ENCODE results near the gene TBC1D32.
A peak's percentile ranks its signal among the peaks of the same experiment; 100 is the strongest.
"Not testable (repeated sequence)": the region's sequence is repeated elsewhere in the genome, so short reads cannot be mapped to it uniquely, and the experiment has no call there.

Gene TBC1D32

GRCh38 chr6:121339639-121340226 lies 5.5 kb upstream of the TBC1D32 start:
- no peak overlapping the region for H3K4me3 ChIP-seq (ENCODE audit: low read depth, low read length)
- TF ChIP-seq CTCF (IDR thresholded peaks at IDR 0.05; ENCODE audit: borderline replicate concordance, insufficient read depth, low read depth, low read length): no peak

- H3K4me3 ChIP-seq (ENCODE audit: low read depth, low read length): no peak overlapping the region
- TF ChIP-seq CTCF (IDR thresholded peaks at IDR 0.05; ENCODE audit: borderline replicate concordance, insufficient read depth, low read depth, low read length): no peak
These were observed 4.7 kb upstream of the TBC1D32 start for GRCh38 chr6:121338956-121339355.

GRCh38 chr6:121338366-121338765 lies 4.1 kb upstream of the TBC1D32 start:
- no peak for TF ChIP-seq CTCF (IDR thresholded peaks at IDR 0.05; ENCODE audit: borderline replicate concordance, insufficient read depth, low read depth, low read length)
- no peak overlapping the region for H3K4me3 ChIP-seq (ENCODE audit: low read depth, low read length)

GRCh38 chr6:121335087-121336008 lies 1.1 kb upstream of the TBC1D32 start:
- no peak for TF ChIP-seq CTCF (IDR thresholded peaks at IDR 0.05; ENCODE audit: borderline replicate concordance, insufficient read depth, low read depth, low read length)
- H3K4me3 ChIP-seq (ENCODE audit: low read depth, low read length): peak overlapping the region; percentile 55

GRCh38 chr6:121333694-121334093 lies 586 bp downstream of the TBC1D32 start:
- H3K4me3 ChIP-seq (ENCODE audit: low read depth, low read length): not testable (repeated sequence)

- no peak for TF ChIP-seq CTCF (IDR thresholded peaks at IDR 0.05; ENCODE audit: borderline replicate concordance, insufficient read depth, low read depth, low read length)
- no peak overlapping the region for H3K4me3 ChIP-seq (ENCODE audit: low read depth, low read length)
These were observed 1.1 kb downstream of the TBC1D32 start for GRCh38 chr6:121333196-121333595.

GRCh38 chr6:121330516-121330915 lies 3.8 kb downstream of the TBC1D32 start:
- no peak overlapping the region for H3K4me3 ChIP-seq (ENCODE audit: low read depth, low read length)
- no peak for TF ChIP-seq CTCF (IDR thresholded peaks at IDR 0.05; ENCODE audit: borderline replicate concordance, insufficient read depth, low read depth, low read length)

Data from GM12875 (cell line).